Fibroblast of skin of back (primary cell): ENCODE data around the gene COA7.
"Not testable (repeated sequence)": the region's sequence is repeated elsewhere in the genome, so short reads cannot be mapped to it uniquely, and the experiment has no call there.

Source experiments
- DNase-seq: peaks from one replicate; pipeline ENCODE4 v3.0.0-alpha.2; 2013

The COA7 gene

DNA sequence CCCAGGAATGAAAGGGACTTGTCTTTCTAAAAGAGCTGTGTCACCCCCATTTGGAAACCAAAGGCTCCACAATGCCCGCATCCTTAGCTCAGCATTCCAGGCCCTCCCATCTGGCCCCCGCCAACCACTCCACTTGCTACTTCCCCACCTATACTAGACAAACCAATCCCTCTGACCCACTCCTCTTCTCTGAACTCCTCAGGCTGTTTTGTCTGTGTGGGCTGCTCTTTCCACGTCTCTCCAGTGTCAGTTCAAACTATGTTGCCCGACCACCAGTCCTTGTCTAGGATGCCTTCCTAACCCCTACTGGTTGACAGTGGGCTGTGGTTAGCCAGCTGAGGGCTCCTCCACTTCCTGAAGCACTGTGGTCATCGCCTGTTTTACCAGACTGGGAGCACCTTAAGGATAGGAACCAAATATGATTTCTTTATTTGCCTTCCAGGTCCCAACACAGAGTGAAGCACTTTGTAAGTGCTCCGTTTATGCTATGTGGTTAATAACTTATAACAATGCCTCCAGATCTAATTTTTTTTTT lies 8.1 kb upstream of the COA7 start:
- no peak for DNase-seq

DNA sequence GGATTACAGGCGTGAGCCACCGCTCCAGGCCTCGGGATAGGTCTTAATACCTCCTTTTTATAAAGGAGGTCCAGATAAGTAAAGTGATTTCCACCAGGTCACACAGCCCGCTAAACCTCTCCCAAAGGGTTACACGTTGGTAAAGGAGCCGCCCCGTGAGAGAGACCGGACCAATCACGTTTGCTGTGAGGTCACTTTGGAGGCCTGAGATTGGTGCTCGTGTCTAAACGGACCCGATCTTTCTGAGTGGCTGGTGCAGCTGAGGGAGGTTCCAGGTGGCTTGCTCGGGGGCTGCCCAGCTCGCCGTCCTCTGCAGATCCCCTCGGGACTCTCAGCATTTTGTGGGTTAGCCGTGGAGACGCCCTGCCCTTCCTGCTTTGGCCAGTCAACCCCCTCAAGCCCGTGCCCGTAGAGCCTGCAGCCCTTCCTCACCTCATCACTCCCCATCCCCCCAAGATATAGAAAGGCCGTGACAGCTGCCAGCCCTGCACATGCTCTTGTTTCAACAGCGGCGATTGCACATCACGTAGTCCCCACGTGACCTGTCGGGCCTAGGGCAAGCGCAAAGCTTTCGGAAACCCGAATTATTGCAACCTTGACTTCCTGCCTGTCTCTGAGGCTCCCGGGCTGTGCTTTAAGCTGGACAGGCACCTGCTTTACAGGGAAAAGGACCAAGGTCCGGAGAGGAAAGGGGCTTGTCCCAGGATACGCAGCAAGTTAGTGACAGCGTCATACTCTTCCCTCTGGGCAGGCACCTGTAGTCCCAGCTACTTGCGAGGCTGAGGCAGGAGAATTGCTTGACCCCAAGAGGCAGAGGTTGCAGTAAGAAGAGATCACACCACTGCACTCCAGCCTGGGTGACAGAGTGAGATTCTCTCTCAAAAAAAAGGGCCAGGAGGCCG lies 5.0 kb upstream of the COA7 start:
- DNase-seq: peak; percentile 83

DNA sequence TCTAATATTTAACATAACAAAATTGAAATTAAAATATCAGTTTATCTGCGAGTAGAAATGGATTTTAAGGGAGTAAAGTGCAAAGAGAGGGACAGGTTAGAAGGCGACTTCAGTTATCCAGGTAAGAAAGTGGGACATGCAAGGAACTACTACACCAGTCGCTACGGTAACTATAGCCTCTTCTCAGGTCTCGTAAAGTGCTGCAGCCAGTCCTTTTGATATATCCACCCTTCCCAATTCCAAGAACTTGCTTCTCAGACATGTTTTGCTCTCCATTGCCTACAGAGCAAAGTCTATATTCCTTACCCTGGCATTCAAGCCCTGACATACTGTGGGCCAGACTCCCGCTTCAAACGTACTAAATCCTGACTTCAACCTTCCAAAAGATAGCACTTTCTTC lies 2.5 kb downstream of the COA7 start:
- DNase-seq: no peak

DNA sequence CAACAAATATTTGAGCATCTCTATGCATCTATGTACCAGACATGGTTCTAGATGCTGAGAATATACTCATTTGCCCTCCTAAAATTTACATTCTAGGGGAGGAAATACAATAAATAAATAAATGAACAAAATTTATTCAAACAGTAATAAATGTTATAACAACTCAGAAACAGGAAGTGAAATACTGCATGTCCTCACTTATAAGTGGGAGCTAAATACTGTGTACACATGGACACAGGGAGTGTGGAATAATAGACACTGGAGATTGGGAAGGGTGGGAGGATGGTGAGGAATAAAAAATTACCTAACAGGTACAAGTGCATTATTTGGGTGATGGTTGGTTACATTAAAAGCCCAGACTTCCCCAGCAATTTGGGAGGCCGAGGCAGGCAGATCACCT lies 4.3 kb downstream of the COA7 start:
- DNase-seq: no peak

DNA sequence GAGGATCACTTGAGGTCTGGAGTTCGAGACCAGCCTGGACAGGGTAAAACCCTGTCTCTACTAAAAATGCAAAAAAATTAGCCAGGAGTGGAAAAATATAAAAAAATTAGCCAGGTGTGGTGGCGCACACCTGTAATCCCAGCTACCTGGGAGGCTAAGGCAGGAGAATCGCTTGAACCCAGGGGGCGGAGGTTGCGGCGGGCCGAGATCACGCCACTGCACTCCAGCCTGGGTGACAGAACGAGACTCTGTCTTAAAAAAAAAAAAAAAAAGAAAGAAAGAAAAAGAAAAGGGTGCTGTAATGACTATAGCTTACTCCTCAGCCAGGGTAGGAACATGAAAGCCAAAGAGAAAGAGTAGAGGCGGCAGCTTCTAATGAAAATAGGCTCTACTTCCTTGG lies 4.8 kb downstream of the COA7 start:
- not testable (repeated sequence) for DNase-seq

DNA sequence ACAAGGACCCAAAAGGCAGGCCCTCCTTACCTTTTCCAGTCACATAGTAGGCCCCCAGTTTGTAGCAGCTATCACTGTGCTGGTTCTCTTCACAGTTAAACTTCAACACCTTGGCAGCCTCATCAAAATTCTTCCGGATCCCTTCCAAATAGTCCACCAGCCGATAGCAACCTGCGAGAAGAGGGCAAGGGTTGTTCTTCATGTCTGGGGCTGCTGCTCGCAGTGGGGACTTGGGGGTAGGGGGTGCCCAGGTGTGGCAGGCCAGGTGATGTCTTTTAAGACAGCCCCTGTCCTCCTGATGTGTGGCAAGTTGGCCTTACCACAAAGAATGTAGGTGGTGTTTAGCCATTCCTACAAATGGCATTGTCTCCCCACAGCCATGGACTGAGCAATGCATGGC lies 5.5 kb downstream of the COA7 start:
- no peak for DNase-seq

DNA sequence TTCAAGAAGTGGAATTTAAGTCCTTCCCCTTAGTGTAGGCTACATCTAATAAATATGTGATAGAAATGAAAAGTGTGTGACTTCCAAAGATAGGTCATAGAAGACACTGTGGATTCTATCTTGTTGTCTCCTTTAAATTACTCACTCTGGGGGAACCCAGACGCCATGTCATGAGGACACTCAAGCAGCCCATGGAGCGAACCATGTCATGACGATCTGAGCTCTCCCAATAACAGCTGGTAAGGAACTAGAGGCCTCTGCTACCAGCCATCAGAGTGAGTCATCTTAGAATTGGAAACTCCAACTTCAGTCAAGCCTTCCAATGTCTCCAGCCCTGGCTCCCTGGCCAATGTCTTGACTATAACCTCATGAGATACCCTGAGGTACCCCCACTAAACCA lies 6.3 kb downstream of the COA7 start:
- DNase-seq: no peak

DNA sequence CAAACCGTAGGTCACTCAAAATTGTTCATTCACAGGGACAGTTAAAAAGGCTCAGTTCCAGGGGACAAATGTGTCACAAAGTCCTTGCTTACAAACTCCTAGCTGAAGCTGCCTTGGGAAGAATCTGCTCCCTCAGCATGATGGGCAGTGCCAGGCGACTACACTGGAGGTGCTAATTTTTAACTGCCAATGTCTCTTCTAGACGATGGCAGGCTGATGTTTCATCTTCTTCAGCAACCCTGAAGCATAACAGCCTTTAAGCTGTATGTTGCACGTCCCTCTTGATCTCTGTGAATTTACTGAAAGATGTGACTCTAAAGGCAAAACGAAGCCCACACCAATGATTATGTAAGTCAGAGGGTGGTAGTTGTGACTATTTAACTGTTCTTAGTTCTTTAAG lies 11.3 kb downstream of the COA7 start:
- DNase-seq: no peak

DNA sequence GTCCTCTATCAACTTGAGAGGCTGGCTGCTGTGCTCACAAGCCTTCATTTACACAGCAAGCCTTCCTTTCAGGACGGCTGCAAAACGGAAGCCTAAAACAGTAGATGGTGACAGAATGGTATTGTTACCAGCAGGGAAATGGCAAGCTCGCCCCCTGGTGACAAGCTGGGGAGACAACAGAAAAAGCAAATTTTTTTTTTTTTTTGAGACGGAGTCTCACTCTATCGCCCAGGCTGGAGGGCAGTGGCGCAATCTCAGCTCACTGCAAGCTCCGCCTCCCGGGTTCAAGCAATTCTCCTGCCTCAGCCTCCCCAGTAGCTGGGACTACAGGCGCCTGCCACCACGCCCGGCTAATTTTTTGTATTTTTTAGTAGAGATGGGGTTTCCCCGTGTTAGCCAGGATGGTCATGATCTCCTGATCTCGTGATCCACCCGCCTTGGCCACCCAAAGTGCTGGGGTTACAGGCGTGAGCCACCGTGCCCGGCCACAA lies 11.8 kb downstream of the COA7 start:
- peak; percentile 67 for DNase-seq

DNA sequence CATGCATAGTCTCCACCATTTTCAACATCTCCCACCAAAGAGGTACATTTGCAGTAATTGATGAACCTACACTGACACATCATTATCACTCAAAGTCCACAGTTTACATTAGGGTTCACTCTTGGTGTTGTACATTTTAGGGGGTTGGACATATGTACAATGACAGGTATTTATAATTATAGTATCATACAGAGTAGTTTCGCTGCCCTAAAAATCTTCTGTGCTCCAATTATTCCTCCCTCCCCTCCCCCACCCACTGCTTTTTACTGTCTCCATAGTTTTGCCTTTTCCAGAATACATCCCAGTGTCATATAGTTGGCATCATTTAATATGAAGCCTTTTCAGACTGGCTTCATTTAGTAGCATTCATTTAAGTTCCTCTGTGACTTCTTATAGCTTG lies 13.6 kb downstream of the COA7 start:
- no peak for DNase-seq

DNA sequence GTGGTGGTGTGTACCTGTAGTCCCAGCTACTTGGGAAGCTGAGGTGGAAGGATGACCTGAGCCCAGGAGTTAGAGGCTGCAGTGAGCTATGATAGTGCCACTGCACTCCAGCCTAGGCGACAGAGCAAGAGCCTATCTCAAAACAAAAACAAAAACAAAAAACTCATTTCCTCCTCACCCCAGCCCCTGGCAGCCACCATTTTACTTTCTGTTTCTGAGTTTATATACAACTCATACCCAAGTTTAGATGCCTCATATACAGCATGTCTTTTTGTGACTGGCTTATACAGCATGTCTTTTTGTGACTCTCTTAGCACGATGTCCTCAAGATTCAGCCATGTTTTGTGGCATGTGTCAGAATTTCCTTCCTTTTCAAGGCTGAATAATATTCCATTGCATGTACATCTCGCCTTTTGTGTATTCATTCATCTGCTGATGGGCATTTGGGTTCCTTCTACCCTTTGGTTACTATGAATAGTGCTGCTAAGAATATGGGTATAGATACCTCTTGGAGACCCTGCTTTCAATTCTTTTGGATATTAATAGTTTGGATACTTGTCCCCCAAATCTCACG lies 14.7 kb downstream of the COA7 start:
- DNase-seq: no peak

DNA sequence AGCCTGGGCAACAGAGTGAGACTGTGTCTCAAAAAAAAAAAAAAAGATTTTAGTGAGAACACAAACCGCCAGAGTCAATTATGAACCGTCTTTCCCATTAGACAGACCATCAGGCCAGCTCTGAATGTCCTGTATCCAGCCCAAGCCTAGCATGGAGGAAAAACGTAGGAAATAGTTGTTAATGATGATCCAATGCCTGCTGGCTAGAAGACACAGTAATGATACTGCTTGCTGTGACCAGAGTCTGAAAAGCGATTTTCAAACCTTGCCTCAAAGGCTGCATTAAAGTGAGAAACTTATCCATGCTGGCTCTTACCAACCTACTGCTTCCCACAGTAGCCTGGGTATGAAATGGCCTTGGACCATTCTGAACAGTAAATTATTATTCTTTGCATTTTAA lies 17.0 kb downstream of the COA7 start:
- DNase-seq: no peak

DNA sequence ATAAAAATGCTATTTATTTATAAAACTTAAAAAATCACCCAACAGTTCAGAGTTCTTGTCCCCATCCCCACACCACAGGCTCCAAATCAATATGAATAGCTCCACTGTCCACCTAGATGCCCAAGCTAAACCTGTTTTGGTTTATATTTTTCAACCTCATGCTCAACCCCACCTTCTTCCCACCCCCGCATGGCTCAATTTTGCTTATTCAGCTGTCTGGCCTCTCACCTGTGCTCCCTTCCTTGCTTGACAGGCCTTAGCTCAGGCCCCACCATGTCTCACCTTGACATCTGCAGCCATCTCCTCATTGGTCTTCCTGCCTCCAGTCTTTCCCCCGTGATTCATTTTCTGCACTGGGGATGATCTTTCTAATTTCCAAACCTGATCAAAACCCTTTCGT lies 17.8 kb downstream of the COA7 start:
- DNase-seq: no peak

DNA sequence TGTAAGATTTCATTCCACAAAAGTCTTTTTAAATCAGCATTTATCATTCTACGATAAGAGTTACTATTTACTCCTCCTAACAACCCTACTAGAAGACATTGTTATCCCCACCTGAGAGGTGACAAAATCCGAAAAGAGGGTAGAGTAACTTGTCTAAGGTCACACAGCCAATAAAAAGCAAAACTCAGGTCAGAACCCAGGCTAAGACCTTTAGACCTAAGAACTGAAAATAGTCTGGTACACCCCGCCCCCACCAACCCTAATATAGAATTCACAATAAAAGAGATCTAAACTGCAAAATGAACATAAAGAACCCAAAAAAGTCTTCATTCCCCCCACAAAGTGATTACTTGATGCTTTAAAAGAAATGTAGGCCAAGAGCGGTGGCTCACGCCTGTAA lies 18.6 kb downstream of the COA7 start:
- DNase-seq: no peak

DNA sequence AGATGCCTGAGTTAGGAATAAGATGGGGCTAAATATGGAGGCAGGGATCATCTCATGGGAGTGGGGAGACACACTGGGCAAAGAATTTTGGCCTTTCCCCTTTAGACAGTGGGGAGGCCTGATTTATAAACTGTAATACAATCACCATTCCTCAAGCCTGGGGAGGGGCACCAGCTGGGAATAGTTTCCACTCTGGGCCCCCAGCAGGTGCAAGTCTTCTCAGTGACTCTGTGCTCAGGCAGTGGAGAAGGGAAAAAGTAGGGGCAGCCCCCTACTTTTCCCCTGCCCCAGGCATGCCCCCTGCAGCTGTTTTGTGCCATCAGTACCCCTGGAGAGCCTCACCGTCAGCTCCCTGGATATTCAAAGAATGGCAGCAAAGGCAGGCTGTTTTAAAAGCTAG lies 19.1 kb downstream of the COA7 start:
- no peak for DNase-seq

DNA sequence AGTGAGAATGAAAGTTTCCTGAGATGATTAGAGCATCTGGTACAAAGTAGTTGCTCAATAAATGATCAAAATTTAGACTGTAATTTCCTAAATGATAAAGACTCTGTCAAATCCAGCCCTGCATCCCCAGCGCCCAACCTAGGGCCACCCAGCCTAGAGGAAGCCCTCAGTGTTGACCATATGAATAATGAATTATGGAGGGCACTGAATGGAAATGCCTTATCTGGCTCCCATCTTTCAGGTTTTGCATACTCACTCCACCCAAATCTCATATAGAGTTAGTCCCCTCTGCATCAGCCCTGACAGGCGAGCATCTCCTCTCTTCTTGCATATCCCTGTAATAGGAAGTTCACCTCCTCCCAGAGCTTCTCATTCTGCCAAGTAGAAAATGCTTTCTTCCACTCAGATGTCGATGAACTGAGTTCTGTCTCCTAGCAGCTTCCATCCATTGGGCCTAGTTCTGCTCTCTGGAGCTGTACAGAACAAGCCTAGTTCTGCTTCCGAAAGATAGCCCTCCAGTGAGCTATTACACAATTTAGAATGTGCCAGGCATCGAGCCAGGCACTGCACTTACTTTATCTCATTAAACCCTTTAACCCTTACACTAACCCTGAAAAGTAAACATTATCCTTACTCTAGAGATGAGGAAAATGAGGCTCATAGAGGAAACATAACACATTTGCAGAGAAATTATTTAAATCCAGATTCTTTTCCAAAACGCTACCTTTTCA lies 20.9 kb downstream of the COA7 start:
- no peak for DNase-seq

DNA sequence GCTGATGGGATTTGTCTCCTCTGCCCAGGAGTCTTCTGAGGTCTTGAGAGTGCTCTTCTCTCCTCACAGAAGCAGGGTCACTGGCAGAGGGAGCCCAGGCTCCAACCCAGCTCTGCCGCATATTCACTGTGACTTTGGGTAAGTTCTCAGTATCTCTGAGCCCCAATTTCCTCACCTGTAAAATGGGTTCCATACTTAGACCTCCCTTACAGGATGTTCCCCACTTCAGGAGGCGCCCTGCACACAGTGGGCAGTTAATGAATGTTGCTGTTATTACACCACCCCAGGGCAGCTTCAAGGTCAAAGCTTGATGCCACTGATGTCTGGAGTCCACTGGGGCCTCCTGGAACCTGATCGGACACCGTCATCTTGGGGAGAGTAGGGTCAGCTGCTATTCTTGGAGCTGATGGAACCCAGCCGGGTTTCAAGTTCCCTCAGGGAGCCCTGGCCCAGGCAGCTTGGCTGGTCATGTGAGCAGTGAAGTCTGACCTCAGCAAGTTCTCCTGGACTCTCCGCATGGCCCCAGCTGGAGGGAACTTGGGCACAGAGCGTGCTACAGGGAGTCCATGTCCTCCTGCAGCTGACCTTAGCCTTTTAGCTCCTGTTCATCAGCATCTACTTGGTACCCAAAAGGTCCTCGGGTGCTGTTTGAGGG lies 21.8 kb downstream of the COA7 start:
- DNase-seq: no peak

DNA sequence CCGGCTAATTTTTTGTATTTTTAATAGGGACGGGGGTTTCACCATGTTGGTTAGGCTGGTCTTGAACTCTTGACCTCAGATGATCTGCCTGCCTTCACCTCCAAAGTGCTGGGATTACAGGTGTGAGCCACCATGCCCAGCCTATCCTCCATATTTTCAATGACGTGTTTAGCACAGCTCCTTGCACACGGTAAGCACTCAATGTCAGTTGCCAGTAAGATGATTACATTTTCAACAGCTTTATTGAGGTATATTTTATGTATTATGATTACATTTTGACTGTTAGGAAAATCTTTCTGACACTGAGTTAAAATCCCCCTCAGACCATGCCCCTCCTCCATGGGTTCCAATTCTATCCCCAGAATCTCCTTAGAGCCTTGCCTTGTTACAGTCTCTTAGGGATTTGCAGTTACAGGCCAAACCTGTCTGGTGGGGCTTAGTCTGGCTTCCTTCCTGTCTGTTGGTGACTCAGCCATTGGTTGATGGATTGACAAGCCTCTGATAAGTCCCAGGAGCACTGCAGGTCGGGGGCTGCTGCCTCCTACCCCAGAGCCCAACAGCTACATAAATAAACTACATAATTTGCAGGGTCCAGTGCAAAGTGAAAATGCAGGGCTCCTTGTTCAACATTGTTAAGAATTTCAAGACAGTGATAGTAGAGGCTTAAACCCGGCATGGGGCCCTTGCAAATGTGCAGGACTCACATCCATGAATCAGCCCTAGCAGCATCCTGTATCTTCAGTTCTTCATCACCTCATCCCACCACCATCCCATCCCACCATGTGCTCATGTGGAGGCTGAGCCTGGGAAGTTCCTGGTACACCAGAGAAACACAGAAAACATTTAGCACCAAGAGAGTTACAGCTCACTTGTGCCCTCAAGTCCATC lies 23.4 kb downstream of the COA7 start:
- DNase-seq: peak; percentile 36

DNA sequence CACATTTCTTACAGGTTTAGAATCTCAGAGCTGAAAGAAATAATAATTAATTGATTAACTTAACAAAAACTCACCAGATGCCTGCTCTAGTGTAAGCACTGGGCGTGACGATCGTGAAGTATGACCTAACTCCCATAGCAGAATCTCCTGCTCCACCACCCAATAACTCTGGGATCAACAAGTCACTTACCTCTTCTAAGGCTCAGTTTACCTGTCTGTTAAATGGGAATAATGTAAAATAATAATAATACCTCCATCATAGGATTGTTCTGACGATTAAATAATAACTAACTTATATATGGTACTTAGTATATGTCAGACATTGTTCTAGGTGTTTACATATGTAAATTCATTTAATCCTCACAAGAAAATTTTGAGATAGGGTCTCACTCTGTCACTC lies 24.6 kb downstream of the COA7 start:
- DNase-seq: no peak

DNA sequence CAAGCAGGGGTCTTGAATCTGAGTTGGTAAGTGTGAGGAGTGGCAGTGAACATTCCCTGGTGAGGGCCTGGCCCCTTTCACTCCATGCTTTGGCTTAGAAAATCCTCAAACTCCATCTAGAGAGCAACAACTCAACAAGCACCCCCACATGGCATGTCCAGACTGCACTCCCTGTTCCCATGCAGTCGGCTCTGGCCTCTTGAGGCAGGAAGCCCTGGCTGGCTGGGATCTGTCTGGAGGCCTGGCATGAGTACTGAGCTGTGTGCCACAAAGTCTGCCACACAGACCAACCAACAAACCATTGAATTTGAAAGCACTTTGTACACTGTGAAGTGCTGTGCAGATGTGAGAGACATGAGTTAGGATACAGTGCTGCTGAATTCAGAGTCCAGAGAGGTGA lies 25.2 kb downstream of the COA7 start:
- DNase-seq: no peak

DNA sequence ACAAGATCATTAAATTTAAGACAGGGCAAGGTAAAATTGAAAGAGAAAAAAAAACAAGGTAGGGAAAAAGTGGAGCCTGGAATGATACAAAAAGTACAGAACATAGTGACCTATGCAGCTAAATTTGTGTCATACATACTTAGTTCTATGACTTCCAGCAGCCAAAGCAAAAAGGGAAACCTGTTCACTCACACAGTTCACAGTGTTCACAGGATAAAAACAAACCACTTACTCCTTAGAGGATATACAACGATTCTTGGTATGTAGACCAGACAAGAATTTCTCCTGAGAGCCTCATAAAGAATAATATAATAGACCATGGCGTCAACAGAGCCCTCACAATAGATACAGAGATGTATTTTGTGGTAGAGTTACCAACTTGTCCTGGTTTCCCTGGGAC lies 27.5 kb downstream of the COA7 start:
- peak; percentile 68 for DNase-seq

DNA sequence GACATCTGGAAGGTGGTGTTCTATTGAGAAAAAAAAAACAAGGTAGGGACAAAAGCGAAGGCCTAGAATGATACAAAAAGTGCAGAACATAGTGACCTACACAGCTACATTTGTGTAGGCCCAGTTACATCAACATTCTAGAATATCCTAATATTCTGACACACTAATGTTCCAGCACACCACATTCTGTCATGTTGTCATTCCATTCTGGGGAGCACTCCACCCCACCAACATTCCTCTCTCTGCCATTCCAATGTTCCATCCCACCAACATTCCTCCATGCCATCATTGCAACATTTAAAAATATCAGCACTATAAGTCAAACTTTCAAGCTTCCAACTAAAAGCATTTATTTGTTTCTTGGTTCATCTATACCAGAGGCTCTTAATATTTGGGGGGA lies 28.5 kb downstream of the COA7 start:
- peak; percentile 90 for DNase-seq
